HepG2 (cell line): ENCODE data around the gene SLC12A2. TPM values are rescaled to one million over a fixed set of nuclear protein-coding genes. Genes with fewer than 3 reads are reported as not detected.

Experiments used
- ATAC-seq: fragments of 200-7000 bp; cut with Tn5 transposase; 3 replicates; pipeline ENCODE4 v1.9.1; 2020; ENCODE audit warnings: mild to moderate bottlenecking, moderate library complexity
- BruUV-seq: library from RNA; stranded (reverse); fragments of 400-500 nt; replicated peaks from 2 replicates; lab custom pipeline; 2021; lab: Mats Ljungman, UMichigan
- CTCF ChIA-PET: fragments of 300-600 bp; formaldehyde crosslinking; extraction: SDS; loops from one replicate; lab custom pipeline; 2021; ENCODE audit warnings: low total read pairs, inconsistent platforms, low intra/inter-chr PET ratio; lab: Yijun Ruan, JAX
- POLR2A ChIA-PET: fragments of 350-600 bp; sonication (Branson Sonifier 250); formaldehyde crosslinking; loops from one replicate; lab custom pipeline; 2020; ENCODE audit warnings: antibody characterized with exemption, inconsistent platforms; lab: Yijun Ruan, JAX
- DNase-seq: peaks from one replicate; pipeline ENCODE4 v3.0.0-alpha.2; 2015; ENCODE audit warnings: low spot score
- FAIRE-seq: peaks from 3 replicates; lab custom pipeline; 2011; peaks lifted over from hg19 to GRCh38; lab: Jason Lieb, UNC
- H2AFZ ChIP-seq: one replicate; pipeline ENCODE4 v1.6.1; 2011; ENCODE audit warnings: low read length, inconsistent platforms
- H3K27ac ChIP-seq: fragments of 300-600 bp; 3 replicates; pipeline ENCODE4 v1.8.0; 2011; ENCODE audit warnings: mixed run types, mild to moderate bottlenecking, mixed read lengths, low read length, inconsistent platforms; ENCODE audit not compliant: insufficient read depth; ENCODE audit errors: extremely low read length
- H3K27me3 ChIP-seq, 2 experiments: fragments of 200-600 bp in 1 of 2; 2 replicates in 1 of 2; 3 replicates in 1 of 2; pipeline versions ENCODE4 v1.6.0 to v1.8.0; 2011; ENCODE audit warnings: low read length in 2 of 2, mild to moderate bottlenecking in 2 of 2, moderate library complexity in 2 of 2, inconsistent platforms in 1 of 2; ENCODE audit not compliant: insufficient read depth in 2 of 2, control insufficient read depth in 1 of 2
- H3K36me3 ChIP-seq, 2 experiments: fragments of 200-600 bp in 1 of 2; replicated peaks in 1 of 2; 2 replicates in 1 of 2; 3 replicates in 1 of 2; pipeline versions ENCODE4 v1.5.1 to v1.8.0; 2011; ENCODE audit warnings: low read length in 2 of 2, inconsistent platforms in 1 of 2; ENCODE audit not compliant: insufficient read depth in 2 of 2, control insufficient read depth in 1 of 2
- H3K4me1 ChIP-seq: 2 replicates; pipeline ENCODE4 v1.5.1; 2012; ENCODE audit warnings: low read length, inconsistent platforms; ENCODE audit not compliant: insufficient read depth
- H3K4me2 ChIP-seq: 2 replicates; pipeline ENCODE4 v1.6.0; 2011; ENCODE audit warnings: low read depth, low read length, inconsistent platforms
- H3K4me3 ChIP-seq, 3 experiments: fragments of 200-600 bp in 1 of 3; sonication (generic), shearing (Covaris generic) in 1 of 3; replicated peaks in 1 of 3; 2 replicates each; pipeline ENCODE4 v1.5.1; 2011 to 2016; ENCODE audit warnings: low read length in 3 of 3, inconsistent platforms in 2 of 3, low read depth in 2 of 3, mild to moderate bottlenecking in 2 of 3, control low read depth in 1 of 3, mixed read lengths in 1 of 3; ENCODE audit not compliant: insufficient read depth in 1 of 3
- H3K79me2 ChIP-seq: one replicate; pipeline ENCODE4 v1.6.1; 2011; ENCODE audit warnings: low read length, inconsistent platforms; ENCODE audit not compliant: insufficient read depth
- H3K9ac ChIP-seq: 2 replicates; pipeline ENCODE4 v1.6.0; 2011; ENCODE audit warnings: mild to moderate bottlenecking, low read depth, low read length, inconsistent platforms; ENCODE audit not compliant: insufficient read depth
- H3K9me3 ChIP-seq: 2 replicates; pipeline ENCODE4 v1.5.1; 2012; ENCODE audit warnings: mild to moderate bottlenecking, low read length
- H4K20me1 ChIP-seq: 2 replicates; pipeline ENCODE4 v1.6.0; 2011; ENCODE audit warnings: inconsistent platforms, mild to moderate bottlenecking, low read length, moderate library complexity; ENCODE audit not compliant: insufficient read depth
- ATF5 ChIP-seq: sonication (generic); formaldehyde crosslinking; IDR thresholded peaks from 2 replicates; pipeline ENCODE4 v1.4.0; 2020; ENCODE audit warnings: mild to moderate bottlenecking, low read depth, missing genetic modification reagents
- FOSL1 ChIP-seq: sonication (generic); formaldehyde crosslinking; IDR thresholded peaks from 2 replicates; pipeline ENCODE4 v1.9.0; 2021; ENCODE audit warnings: missing genetic modification reagents, borderline replicate concordance
- GRHL1 ChIP-seq: sonication (generic); formaldehyde crosslinking; conservative IDR thresholded peaks from 2 replicates; pipeline ENCODE4 v1.8.0; 2022; ENCODE audit warnings: missing genetic modification reagents
- NFAT5 ChIP-seq: sonication (generic); formaldehyde crosslinking; IDR thresholded peaks from 2 replicates; pipeline ENCODE4 v1.4.0; 2020; ENCODE audit warnings: missing genetic modification reagents
- RARG ChIP-seq: sonication (generic); formaldehyde crosslinking; IDR thresholded peaks from 2 replicates; pipeline ENCODE4 v1.4.0; 2020; ENCODE audit warnings: low read depth, mild to moderate bottlenecking, missing genetic modification reagents
- TGIF2 ChIP-seq: IDR thresholded peaks from 2 replicates; pipeline ENCODE4 v1.6.1; 2016; ENCODE audit warnings: control low read depth, missing compliant biosample characterization
- ZBTB8A ChIP-seq: sonication (generic); formaldehyde crosslinking; IDR thresholded peaks from 2 replicates; pipeline ENCODE4 v1.4.0; 2020; ENCODE audit warnings: mild to moderate bottlenecking, low read depth, missing genetic modification reagents, borderline replicate concordance
- ZNF501 ChIP-seq: sonication (generic); formaldehyde crosslinking; IDR thresholded peaks from 2 replicates; pipeline ENCODE4 v1.5.1; 2020; ENCODE audit warnings: mild to moderate bottlenecking, moderate library complexity, missing genetic modification reagents
- ZNF644 ChIP-seq: IDR thresholded peaks from 2 replicates; pipeline ENCODE4 v1.6.1; 2016; ENCODE audit warnings: low read depth
- WGBS: methylation state at CpG from one replicate; pipeline ENCODE4 v1.1.6; 2017; ENCODE audit warnings: low lambda C conversion rate; 5-methylcytosine and 5-hydroxymethylcytosine counted together
- in situ Hi-C: cut with HindIII; loops from 2 replicates; pipeline ENCODE4 v1.10.0; 2017; ENCODE audit warnings: low pct_unique_long_range_greater_than_20kb; ENCODE audit not compliant: extremely low pct_ligation_motif_present
- intact Hi-C: fragments of 100-400 bp; cut with micrococcal nuclease; formaldehyde crosslinking; loops from one replicate; pipeline ENCODE4 v1.10.0; 2022; ENCODE audit not compliant: unreplicated experiment
- polyA plus RNA-seq, 8 experiments: library from polyadenylated mRNA; depleted of rRNA in 3 of 8; stranded (reverse) in 7 of 8; unstranded in 1 of 8; fragments of >200 nt; fragmentation: Illumina TruSeq in 4 of 8; extraction: Trizol in 4 of 8; gene quantifications; 2 replicates each; pipeline versions ENCODE4 v1.2.1 to v1.2.3, GENCODE V29; 2011 to 2016; ENCODE audit warnings: low read depth in 4 of 8, missing spikeins in 1 of 8, mixed read lengths in 1 of 8; ENCODE audit not compliant: insufficient read depth in 1 of 8
- total RNA-seq, 5 experiments: library from RNA; depleted of rRNA; stranded (reverse); fragments of >200 nt; fragmentation: Illumina TruSeq; extraction: Trizol; gene quantifications; 2 replicates each; pipeline ENCODE4 v1.2.3, GENCODE V29; 2016; ENCODE audit warnings: low read depth in 1 of 5

Gene SLC12A2
- total and polyA plus RNA-seq, 2 of the 13 experiments (the other 11 are each of a cell fraction or from before 2014, with no cell fraction given) = 4.0 to 9.7 TPM

GRCh38 chr5:128228008-128228407 lies 144.4 kb downstream of the SLC12A2 start (continued):
- TF ChIP-seq NFAT5 (CRISPR knock-in tag) = no peak
- no peak for TF ChIP-seq ATF5 (CRISPR knock-in tag)
- TF ChIP-seq ZNF644 (CRISPR knock-in tag) = no peak
- no peak for TF ChIP-seq TGIF2 (CRISPR knock-in tag)
- no peak for TF ChIP-seq FOSL1 (CRISPR knock-in tag)
- TF ChIP-seq RARG = no peak
- TF ChIP-seq ZNF501 (CRISPR knock-in tag) = no peak

GRCh38 chr5:128228521-128228920 lies 145.0 kb downstream of the SLC12A2 start:
- intact Hi-C loops = no loop called here
- Histone ChIP-seq H3K9ac (no peak overlapping the region), H2AFZ (no peak overlapping the region), H4K20me1 (no peaks in the 10 kb centered on the region), H3K4me2 (no peak overlapping the region), H3K4me3 (no peak overlapping the region), H3K79me2 (no peaks in the 10 kb centered on the region), H3K36me3 (no peaks in the 10 kb centered on the region), H3K27me3 (no peaks in the 10 kb centered on the region), H3K4me1 (no peaks in the 10 kb centered on the region), H3K27ac (no peak overlapping the region), H3K9me3 (no peaks in the 10 kb centered on the region)
- DNase-seq (no peak), FAIRE-seq (no peak), ATAC-seq (no peak)
- BruUV-seq = no TSS peak
- ChIA-PET CTCF (no interaction called here), POLR2A (no interaction called here)
- in situ Hi-C loops = no loop called here
- 2% methylated on average over 3 of the region's 3 CpGs for WGBS
- TF ChIP-seq ZBTB8A (no peak), GRHL1 (CRISPR knock-in tag) (no peak)
